ENCODE measurements around the gene TSN. TPM values are rescaled to one million over a fixed set of nuclear protein-coding genes. Genes with fewer than 3 reads are reported as not detected.
A peak's percentile ranks its signal among the peaks of the same experiment; 100 is the strongest.
"Not testable (repeated sequence)": the region's sequence is repeated elsewhere in the genome, so short reads cannot be mapped to it uniquely, and the experiment has no call there.

TSN gene
- polyA plus RNA-seq, 1 of the 3 experiments (the other 2 are of a cell fraction): 26.1 TPM

DNA sequence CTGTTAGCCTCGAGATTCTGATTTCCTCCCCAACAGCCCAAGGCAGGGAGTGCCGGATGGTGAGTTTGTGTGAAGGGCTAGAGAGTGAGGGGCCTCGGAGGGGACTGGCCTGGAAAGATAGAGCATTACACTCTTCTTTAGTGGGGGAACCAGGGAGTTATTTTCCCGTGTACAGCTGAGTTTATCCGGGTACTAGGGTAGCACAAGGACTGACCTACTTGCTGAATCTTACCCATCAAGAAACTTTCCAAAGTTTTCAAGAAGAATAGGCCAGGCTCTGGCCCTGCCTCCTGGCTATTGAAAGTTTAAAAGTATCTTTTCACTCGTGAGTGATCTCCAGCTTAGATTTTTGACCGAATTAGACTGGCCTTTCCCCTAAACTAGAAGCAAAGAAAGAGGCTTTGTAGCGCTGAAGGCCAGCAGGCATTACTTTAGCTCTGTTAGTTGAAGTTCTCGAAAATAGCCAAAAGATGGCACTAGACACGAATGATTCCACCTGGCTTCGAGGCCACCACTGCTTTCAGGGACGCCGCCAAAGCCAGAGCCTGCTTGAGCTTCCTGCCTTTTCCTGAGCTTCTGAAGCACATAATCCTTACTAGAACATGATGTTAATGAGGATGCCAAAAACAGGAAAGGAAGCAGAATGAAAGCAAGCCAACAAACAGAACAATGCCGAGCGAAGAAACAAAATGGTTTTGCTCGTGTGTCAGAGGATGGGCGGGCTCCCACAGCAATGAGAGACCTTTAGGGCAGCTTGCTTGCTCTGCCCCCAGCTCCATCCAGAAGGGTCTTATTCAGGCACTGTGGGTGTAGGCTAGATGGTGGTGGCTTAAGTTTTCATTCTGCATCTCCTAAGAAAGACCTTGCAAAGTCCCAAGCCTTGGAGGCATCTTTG is 55.8 kb downstream of the TSN start:
- Histone ChIP-seq H3F3A (replicated peaks; ENCODE audit: insufficient read depth) (no peaks in the 10 kb centered on the region), H3K9me2 (no peaks in the 10 kb centered on the region), H3K27me3 (ENCODE audit: insufficient read depth) (no peaks in the 10 kb centered on the region), H3K9ac (no peak overlapping the region), H3K36me3 (replicated peaks in 1 of 2; ENCODE audit: control insufficient read depth in 1 of 2, insufficient read depth in 2 of 2, low read length in 1 of 2) (no peaks in the 10 kb centered on the region), H3K9me3 (no peaks in the 10 kb centered on the region), H2AFZ (ENCODE audit: low read depth) (no peak overlapping the region), H4K20me1 (ENCODE audit: insufficient read depth) (no peaks in the 10 kb centered on the region), H3K27ac (ENCODE audit: low read depth in 2 of 2, low read length in 1 of 2) (no peak overlapping the region), H3K4me3 (ENCODE audit: low read depth in 2 of 2, low read length in 1 of 2) (no peak overlapping the region), H3K79me2 (ENCODE audit: insufficient read depth) (no peaks in the 10 kb centered on the region), H3K4me2 (no peak overlapping the region), H3K4me1 (ENCODE audit: control insufficient read depth in 1 of 2, insufficient read depth in 2 of 2, low read depth in 1 of 2, low read length in 1 of 2) (peaks cover 0 to 3% of the 10 kb centered on the region in 2 experiments; a peak in 1 of 4 replicates)
- TF ChIP-seq RAD21 (IDR thresholded peaks at IDR 0.05; ENCODE audit: low read length): peak; percentile 93
- TF ChIP-seq SMC3 (IDR thresholded peaks at IDR 0.05; ENCODE audit: low read depth, low read length): peak; percentile 57; the same call in 1 of the 2 replicates
- TF ChIP-seq, protein P1, sequence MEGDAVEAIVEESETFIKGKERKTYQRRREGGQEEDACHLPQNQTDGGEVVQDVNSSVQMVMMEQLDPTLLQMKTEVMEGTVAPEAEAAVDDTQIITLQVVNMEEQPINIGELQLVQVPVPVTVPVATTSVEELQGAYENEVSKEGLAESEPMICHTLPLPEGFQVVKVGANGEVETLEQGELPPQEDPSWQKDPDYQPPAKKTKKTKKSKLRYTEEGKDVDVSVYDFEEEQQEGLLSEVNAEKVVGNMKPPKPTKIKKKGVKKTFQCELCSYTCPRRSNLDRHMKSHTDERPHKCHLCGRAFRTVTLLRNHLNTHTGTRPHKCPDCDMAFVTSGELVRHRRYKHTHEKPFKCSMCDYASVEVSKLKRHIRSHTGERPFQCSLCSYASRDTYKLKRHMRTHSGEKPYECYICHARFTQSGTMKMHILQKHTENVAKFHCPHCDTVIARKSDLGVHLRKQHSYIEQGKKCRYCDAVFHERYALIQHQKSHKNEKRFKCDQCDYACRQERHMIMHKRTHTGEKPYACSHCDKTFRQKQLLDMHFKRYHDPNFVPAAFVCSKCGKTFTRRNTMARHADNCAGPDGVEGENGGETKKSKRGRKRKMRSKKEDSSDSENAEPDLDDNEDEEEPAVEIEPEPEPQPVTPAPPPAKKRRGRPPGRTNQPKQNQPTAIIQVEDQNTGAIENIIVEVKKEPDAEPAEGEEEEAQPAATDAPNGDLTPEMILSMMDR (IDR thresholded peaks at IDR 0.05): peak; percentile 65
- no peak for TF ChIP-seq FOXM1 (IDR thresholded peaks at IDR 0.05; ENCODE audit: low read depth)
- peak; percentile 76 for DNase-seq
- ChIA-PET POLR2A (interaction anchor here (1.0 kb wide), 1 partner anchor 144 kb away, joined by 3 read pairs; no protein-coding TSS in a partner anchor), CTCF (interaction anchor here (0.6 to 1.8 kb wide), 40 partner anchors 8 to 838 kb away, joined by 3 to 15 read pairs (median 4); no protein-coding TSS in a partner anchor)
- WGBS (ENCODE audit: low lambda C conversion rate): 37% methylated on average over 17 of the region's 17 CpGs

DNA sequence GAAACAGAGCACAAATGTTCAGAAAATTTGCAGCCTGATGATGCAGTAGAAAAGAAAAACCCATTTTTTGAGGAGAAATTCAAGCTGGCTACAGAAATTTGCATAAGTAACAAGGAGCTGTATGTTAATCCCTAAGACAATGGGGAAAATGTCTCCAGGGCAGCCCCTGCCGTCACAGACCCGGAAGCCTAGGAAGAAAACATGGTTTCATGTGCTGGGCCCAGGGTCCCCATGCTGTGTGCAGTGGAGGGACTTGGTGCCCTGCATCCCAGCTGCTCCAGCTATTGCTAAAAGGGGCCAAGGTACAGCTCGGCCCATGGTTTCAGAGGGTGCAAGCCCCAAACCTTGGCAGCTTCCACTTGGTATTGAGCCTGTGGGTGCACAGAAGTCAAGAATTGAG is 57.6 kb downstream of the TSN start:
- WGBS (ENCODE audit: low lambda C conversion rate): 29% methylated on average over 2 of the region's 3 CpGs
- H3K4me3 ChIP-seq (ENCODE audit: low read depth in 2 of 2, low read length in 1 of 2); H2AFZ ChIP-seq (ENCODE audit: low read depth); H3K9me2 ChIP-seq; H3K9me3 ChIP-seq; H3K4me1 ChIP-seq (ENCODE audit: control insufficient read depth in 1 of 2, insufficient read depth in 2 of 2, low read depth in 1 of 2, low read length in 1 of 2); H3K27ac ChIP-seq (ENCODE audit: low read depth in 2 of 2, low read length in 1 of 2); POLR2A ChIA-PET; H4K20me1 ChIP-seq (ENCODE audit: insufficient read depth); H3F3A ChIP-seq (replicated peaks; ENCODE audit: insufficient read depth); H3K36me3 ChIP-seq (replicated peaks in 1 of 2; ENCODE audit: control insufficient read depth in 1 of 2, insufficient read depth in 2 of 2, low read length in 1 of 2); CTCF ChIA-PET; H3K4me2 ChIP-seq; DNase-seq; H3K27me3 ChIP-seq (ENCODE audit: insufficient read depth); H3K79me2 ChIP-seq (ENCODE audit: insufficient read depth); H3K9ac ChIP-seq: not testable (repeated sequence)

DNA sequence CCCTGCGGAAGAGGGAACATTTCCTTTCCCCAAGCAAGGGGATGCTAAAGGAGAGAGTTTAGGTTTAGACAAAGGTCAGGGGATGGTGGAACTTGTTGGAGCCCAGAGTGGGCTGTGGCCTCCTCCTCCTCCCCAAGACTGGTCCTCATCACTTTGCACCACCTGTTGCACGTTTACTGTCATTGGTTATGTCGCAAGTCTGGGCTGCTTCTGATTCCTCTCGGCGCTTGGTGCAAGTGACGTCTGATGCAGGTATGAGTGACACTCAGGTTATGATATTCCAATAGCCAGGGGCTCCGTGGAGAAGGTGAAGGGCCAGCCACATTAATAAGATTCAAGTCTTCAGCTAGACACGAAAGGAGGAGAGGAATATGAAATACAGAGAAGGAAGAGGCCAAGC is 59.8 kb downstream of the TSN start:
- Histone ChIP-seq H3K4me2 (no peak overlapping the region), H3K4me1 (ENCODE audit: control insufficient read depth in 1 of 2, insufficient read depth in 2 of 2, low read depth in 1 of 2, low read length in 1 of 2) (peaks cover 0 to 3% of the 10 kb centered on the region in 2 experiments; a peak in 1 of 4 replicates), H3K79me2 (ENCODE audit: insufficient read depth) (no peaks in the 10 kb centered on the region), H3K27ac (ENCODE audit: low read depth in 2 of 2, low read length in 1 of 2) (no peak overlapping the region), H3K36me3 (replicated peaks in 1 of 2; ENCODE audit: control insufficient read depth in 1 of 2, insufficient read depth in 2 of 2, low read length in 1 of 2) (no peaks in the 10 kb centered on the region), H3K9me3 (no peaks in the 10 kb centered on the region), H3K9me2 (no peaks in the 10 kb centered on the region), H3K27me3 (ENCODE audit: insufficient read depth) (no peaks in the 10 kb centered on the region; the same call in 1 of the 2 replicates), H3K9ac (no peak overlapping the region), H3F3A (replicated peaks; ENCODE audit: insufficient read depth) (no peaks in the 10 kb centered on the region), H4K20me1 (ENCODE audit: insufficient read depth) (no peaks in the 10 kb centered on the region), H3K4me3 (ENCODE audit: low read depth in 2 of 2, low read length in 1 of 2) (no peak overlapping the region), H2AFZ (ENCODE audit: low read depth) (no peak overlapping the region)
- DNase-seq: no peak
- CTCF ChIA-PET: interaction anchor here (1.2 kb wide), 1 partner anchor 160 kb away, joined by 3 read pairs; no protein-coding TSS in a partner anchor
- TF ChIP-seq, protein P2, sequence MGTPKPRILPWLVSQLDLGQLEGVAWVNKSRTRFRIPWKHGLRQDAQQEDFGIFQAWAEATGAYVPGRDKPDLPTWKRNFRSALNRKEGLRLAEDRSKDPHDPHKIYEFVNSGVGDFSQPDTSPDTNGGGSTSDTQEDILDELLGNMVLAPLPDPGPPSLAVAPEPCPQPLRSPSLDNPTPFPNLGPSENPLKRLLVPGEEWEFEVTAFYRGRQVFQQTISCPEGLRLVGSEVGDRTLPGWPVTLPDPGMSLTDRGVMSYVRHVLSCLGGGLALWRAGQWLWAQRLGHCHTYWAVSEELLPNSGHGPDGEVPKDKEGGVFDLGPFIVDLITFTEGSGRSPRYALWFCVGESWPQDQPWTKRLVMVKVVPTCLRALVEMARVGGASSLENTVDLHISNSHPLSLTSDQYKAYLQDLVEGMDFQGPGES (IDR thresholded peaks at IDR 0.05; ENCODE audit: low read depth, low read length): no peak
- TF ChIP-seq MEF2A (IDR thresholded peaks at IDR 0.05; ENCODE audit: borderline replicate concordance, low read depth) (no peak), FOXM1 (IDR thresholded peaks at IDR 0.05; ENCODE audit: low read depth) (no peak), RAD21 (IDR thresholded peaks at IDR 0.05; ENCODE audit: low read length) (no peak), FOXJ3 (CRISPR knock-in tag; IDR thresholded peaks at IDR 0.05) (no peak)
- TF ChIP-seq, protein P3, sequence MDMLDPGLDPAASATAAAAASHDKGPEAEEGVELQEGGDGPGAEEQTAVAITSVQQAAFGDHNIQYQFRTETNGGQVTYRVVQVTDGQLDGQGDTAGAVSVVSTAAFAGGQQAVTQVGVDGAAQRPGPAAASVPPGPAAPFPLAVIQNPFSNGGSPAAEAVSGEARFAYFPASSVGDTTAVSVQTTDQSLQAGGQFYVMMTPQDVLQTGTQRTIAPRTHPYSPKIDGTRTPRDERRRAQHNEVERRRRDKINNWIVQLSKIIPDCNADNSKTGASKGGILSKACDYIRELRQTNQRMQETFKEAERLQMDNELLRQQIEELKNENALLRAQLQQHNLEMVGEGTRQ (IDR thresholded peaks at IDR 0.05; ENCODE audit: borderline replicate concordance, low read depth, low read length): no peak
- TF ChIP-seq, protein P4, sequence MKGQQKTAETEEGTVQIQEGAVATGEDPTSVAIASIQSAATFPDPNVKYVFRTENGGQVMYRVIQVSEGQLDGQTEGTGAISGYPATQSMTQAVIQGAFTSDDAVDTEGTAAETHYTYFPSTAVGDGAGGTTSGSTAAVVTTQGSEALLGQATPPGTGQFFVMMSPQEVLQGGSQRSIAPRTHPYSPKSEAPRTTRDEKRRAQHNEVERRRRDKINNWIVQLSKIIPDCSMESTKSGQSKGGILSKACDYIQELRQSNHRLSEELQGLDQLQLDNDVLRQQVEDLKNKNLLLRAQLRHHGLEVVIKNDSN (IDR thresholded peaks at IDR 0.05; ENCODE audit: borderline replicate concordance, low read depth): no peak
- TF ChIP-seq, protein P5, sequence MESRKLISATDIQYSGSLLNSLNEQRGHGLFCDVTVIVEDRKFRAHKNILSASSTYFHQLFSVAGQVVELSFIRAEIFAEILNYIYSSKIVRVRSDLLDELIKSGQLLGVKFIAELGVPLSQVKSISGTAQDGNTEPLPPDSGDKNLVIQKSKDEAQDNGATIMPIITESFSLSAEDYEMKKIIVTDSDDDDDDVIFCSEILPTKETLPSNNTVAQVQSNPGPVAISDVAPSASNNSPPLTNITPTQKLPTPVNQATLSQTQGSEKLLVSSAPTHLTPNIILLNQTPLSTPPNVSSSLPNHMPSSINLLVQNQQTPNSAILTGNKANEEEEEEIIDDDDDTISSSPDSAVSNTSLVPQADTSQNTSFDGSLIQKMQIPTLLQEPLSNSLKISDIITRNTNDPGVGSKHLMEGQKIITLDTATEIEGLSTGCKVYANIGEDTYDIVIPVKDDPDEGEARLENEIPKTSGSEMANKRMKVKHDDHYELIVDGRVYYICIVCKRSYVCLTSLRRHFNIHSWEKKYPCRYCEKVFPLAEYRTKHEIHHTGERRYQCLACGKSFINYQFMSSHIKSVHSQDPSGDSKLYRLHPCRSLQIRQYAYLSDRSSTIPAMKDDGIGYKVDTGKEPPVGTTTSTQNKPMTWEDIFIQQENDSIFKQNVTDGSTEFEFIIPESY (IDR thresholded peaks at IDR 0.05; ENCODE audit: borderline replicate concordance, low read depth): no peak
- TF ChIP-seq, protein P6, sequence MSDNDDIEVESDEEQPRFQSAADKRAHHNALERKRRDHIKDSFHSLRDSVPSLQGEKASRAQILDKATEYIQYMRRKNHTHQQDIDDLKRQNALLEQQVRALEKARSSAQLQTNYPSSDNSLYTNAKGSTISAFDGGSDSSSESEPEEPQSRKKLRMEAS (IDR thresholded peaks at IDR 0.05; ENCODE audit: low read depth): no peak
- WGBS (ENCODE audit: low lambda C conversion rate): 54% methylated on average over 7 of the region's 8 CpGs
- POLR2A ChIA-PET: no interaction called here

Data from SK-N-SH (cell line).